GM18951 (cell line): ENCODE data around the gene WDR7.

Experiments
- POLR2A ChIP-seq: IDR thresholded peaks from 4 replicates; pipeline ENCODE4 v1.6.1; 2011; ENCODE audit warnings: mild to moderate bottlenecking; ENCODE audit not compliant: insufficient read length, insufficient read depth; ENCODE audit errors: extremely low read depth
- in situ Hi-C: fragments of 300-500 bp; cut with MboI; formaldehyde crosslinking; loops from one replicate; pipeline ENCODE4 v1.12.0; 2022; ENCODE audit warnings: low sequenced_read_pairs, mixed read lengths, inconsistent platforms; ENCODE audit not compliant: unreplicated experiment

WDR7 gene

GRCh38 chr18:56977771-56978170 lies 326.6 kb downstream of the WDR7 start:
- TF ChIP-seq POLR2A: no peak
- in situ Hi-C loops: no loop called here

GRCh38 chr18:56980151-56980550 lies 329.0 kb downstream of the WDR7 start:
- in situ Hi-C loops: no loop called here

GRCh38 chr18:56982766-56983165 lies 331.6 kb downstream of the WDR7 start:
- in situ Hi-C loops: no loop called here
- TF ChIP-seq POLR2A: no peak

More at GRCh38 chr18:56980151-56980550, 329.0 kb downstream of the WDR7 start:
- no peak for TF ChIP-seq POLR2A

- TF ChIP-seq POLR2A: no peak
- in situ Hi-C loops: no loop called here
Measured at GRCh38 chr18:56983275-56983992, 332.3 kb downstream of the WDR7 start.

GRCh38 chr18:56984731-56985130 lies 333.6 kb downstream of the WDR7 start:
- no peak for TF ChIP-seq POLR2A
- in situ Hi-C loops: no loop called here

- in situ Hi-C loops: no loop called here
- no peak for TF ChIP-seq POLR2A
Measured at GRCh38 chr18:56986829-56987228, 335.7 kb downstream of the WDR7 start.

GRCh38 chr18:56987236-56987635 lies 336.1 kb downstream of the WDR7 start:
- in situ Hi-C loops: no loop called here

GRCh38 chr18:56988022-56988421 lies 336.9 kb downstream of the WDR7 start:
- TF ChIP-seq POLR2A: no peak
- in situ Hi-C loops: no loop called here

More at GRCh38 chr18:56987236-56987635, 336.1 kb downstream of the WDR7 start:
- no peak for TF ChIP-seq POLR2A

GRCh38 chr18:56990678-56991077 lies 339.5 kb downstream of the WDR7 start:
- no peak for TF ChIP-seq POLR2A
- in situ Hi-C loops: no loop called here

- in situ Hi-C loops: no loop called here
- no peak for TF ChIP-seq POLR2A
Measured at GRCh38 chr18:56992777-56993176, 341.6 kb downstream of the WDR7 start.

- in situ Hi-C loops: no loop called here
Measured at GRCh38 chr18:56995579-56996188, 344.5 kb downstream of the WDR7 start.

GRCh38 chr18:56997200-56997599 lies 346.0 kb downstream of the WDR7 start:
- in situ Hi-C loops: no loop called here
- TF ChIP-seq POLR2A: no peak

More at GRCh38 chr18:56995579-56996188, 344.5 kb downstream of the WDR7 start:
- TF ChIP-seq POLR2A: no peak

- in situ Hi-C loops: no loop called here
- TF ChIP-seq POLR2A: no peak
Measured at GRCh38 chr18:56999823-57000222, 348.7 kb downstream of the WDR7 start.

- in situ Hi-C loops: no loop called here
Measured at GRCh38 chr18:57002627-57003026, 351.5 kb downstream of the WDR7 start.

More at GRCh38 chr18:57002627-57003026, 351.5 kb downstream of the WDR7 start:
- TF ChIP-seq POLR2A: no peak
